Measurements from ENCODE around the gene EIPR1.

The EIPR1 gene

DNA sequence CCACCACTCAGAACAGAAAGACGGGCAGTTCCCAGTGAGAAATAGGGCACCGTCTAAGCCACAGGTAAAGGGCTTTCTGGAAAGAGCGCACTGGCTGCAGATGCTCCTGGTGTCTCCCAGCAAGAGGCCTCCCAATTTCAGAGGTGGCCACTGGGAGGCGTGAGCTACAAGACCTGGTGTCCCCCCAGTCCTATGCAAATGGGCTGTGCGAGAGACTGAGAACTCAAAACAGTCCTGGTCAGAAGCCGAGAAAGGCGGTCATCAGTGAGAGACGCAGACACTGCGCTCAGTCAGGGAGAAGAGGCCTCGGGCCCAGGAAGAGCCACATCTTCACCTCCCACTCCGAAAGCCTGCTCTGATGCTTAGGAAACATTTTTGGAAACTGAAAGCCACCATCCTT is 179.5 kb downstream of the EIPR1 start:
- no peak overlapping the region for H3K27ac ChIP-seq
- no peak for TF ChIP-seq ZFX (IDR thresholded peaks at IDR 0.05)
- TF ChIP-seq, protein P1, sequence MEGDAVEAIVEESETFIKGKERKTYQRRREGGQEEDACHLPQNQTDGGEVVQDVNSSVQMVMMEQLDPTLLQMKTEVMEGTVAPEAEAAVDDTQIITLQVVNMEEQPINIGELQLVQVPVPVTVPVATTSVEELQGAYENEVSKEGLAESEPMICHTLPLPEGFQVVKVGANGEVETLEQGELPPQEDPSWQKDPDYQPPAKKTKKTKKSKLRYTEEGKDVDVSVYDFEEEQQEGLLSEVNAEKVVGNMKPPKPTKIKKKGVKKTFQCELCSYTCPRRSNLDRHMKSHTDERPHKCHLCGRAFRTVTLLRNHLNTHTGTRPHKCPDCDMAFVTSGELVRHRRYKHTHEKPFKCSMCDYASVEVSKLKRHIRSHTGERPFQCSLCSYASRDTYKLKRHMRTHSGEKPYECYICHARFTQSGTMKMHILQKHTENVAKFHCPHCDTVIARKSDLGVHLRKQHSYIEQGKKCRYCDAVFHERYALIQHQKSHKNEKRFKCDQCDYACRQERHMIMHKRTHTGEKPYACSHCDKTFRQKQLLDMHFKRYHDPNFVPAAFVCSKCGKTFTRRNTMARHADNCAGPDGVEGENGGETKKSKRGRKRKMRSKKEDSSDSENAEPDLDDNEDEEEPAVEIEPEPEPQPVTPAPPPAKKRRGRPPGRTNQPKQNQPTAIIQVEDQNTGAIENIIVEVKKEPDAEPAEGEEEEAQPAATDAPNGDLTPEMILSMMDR (conservative IDR thresholded peaks at IDR 0.05): no peak

DNA sequence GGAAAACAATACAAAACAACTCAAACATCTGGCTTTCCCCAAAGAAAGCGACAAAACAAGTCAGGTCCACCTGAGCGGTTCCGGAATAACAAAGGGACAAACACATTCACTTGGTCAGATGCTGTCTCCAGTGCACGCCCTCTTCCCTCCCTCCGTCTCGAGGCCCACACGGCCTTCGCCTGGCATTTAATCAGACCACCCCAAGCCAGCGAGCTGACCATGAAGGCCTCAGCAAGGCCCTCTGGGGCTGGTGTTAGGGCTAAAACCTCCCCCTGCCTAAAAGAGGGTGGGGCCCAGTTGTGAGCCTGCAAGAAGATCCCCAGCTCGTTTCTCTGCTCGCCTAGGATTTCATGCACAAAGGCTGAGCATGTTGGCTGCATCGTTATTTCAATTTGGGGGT is 180.3 kb downstream of the EIPR1 start:
- no peak for TF ChIP-seq ZFX (IDR thresholded peaks at IDR 0.05)
- H3K27ac ChIP-seq: no peak overlapping the region

DNA sequence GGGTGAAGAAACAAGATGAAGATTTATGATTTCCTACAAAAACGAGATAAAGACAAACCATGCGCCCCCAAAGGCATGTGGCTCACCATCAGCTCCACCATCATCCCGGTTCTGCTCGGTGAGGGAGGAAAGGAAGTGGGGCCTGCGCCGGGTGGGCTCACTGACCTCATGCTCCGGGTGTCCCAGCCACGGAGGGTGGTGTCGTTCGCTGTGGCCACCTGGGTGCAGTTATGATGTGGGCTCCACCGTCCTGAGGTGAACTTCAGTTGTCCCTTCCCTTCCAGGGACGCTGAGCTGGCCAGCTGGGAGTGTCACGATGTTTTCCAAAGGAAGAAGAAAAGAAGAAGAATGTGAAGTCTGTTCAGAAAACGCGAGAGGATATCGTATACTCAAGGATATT is 180.9 kb downstream of the EIPR1 start:
- TF ChIP-seq, protein P1 (conservative IDR thresholded peaks at IDR 0.05): no peak
- no peak for TF ChIP-seq ZFX (IDR thresholded peaks at IDR 0.05)
- H3K27ac ChIP-seq: no peak overlapping the region

DNA sequence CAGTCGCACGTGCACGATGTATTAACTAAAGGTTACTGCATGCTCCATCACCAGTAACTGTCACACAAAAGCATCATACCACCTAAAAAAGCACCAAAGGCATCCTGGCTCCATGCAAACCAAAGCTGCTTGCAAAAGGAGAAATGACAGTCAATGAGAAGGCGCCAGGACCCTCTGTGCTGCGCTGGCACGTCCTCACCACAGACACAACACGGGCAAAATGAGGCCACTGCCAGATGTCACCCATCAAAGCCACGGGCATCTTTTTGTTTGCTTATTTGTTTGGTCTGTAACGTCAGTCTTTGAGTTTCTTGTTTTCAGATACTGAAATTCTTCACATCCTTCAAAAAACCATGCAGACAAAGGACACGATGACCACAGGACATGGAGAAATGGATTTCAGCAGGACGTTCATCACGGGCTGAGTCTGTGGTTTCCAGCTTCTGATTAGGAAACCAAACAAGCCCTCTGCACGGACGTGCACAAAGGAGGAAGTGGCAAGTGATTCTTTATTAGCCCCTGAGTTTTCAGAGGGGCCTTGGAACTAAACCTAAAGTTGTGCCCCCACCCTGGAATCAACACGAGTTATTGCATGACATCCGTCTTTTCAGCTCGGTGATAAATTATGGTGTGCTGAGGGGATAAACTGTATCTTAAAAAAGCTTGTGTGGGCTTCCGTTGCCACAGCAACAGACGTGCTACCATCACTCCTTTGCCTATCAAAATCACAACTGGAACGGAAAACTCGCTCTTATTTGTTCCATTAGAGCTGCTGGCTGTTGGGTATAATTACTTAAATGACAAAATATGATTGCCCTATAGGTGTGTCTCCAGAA is 181.8 kb downstream of the EIPR1 start:
- H3K27ac ChIP-seq: no peak overlapping the region
- TF ChIP-seq, protein P1 (conservative IDR thresholded peaks at IDR 0.05): no peak
- TF ChIP-seq ZFX (IDR thresholded peaks at IDR 0.05): no peak

DNA sequence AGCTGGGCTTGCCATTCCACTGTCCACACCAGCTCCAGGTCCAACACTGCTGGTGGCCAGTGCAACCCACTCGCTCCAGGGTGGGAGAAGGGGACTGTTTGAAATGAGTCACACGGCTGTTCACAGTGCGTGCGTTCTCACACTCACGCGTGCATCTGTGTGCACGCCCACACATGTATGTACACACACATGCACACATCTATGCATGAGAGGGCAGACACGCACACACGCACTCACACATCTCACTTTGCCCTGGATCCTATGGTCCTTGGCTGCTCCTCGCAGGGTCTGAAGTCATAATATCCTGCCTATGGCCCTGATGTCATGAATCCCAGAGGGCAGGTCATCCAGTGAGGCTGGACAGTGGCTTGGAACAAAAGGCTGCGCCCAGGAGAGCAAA is 182.8 kb downstream of the EIPR1 start:
- TF ChIP-seq, protein P1 (conservative IDR thresholded peaks at IDR 0.05): no peak
- no peak for TF ChIP-seq ZFX (IDR thresholded peaks at IDR 0.05)
- no peak overlapping the region for H3K27ac ChIP-seq

DNA sequence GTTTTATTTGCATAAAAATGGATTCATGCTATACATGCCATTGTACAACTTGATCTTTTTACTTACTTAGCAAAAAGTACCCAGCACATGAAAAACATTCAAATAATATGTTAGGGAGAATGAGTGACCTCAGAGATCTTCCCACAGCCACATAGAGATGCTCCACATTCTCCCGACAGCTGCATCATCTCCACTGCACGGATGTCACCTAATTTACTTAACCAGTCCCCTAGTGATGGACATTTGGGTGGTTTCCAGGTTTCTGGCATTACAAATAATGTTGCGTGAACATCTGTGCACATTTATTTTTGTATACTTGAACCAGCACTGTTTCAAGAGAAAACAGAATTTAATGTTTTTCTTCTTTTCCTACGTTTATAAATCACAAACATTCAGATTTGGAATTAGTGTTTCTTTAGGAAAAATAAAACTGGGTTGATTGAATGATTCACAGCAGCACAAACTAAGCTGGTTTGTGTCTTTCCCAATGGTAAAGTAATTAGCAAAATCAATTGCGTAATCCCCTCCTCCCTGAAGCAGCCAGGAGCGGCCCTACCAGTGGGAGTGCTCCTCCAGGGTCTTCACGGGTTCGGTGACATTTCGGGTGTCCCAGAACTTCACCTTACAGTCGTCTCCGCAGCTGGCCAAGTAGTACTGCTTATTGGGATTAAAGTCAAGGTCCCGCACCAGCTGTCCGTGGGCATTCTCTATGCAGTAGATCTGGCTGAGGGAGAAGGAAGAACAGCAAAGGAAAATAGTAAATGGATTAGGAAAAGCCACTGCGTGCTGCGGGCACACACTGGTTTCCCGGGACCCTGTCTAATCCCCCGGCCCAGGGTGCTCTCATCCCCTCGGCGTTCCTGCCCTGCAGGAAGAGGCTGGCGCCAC is 183.9 kb downstream of the EIPR1 start:
- no peak overlapping the region for H3K27ac ChIP-seq

DNA sequence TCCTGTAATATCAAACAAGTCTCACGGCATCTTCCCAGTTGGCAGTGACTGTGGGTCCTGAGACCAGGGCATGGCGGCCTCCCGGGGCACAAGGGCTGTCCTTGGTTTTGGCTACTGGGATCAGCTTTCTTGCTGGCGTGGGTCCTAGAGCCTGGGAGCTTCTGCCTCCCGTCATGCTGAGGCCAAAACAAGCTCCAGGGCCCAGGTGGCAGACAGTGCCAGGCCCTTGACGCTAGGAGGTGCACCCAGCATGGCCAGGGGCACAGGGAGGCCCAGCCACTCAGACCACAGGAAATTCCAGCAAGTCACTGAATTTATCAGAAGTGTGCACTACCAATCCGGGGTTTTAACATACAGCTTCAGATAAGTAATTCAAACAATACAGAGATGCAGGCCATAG is 184.7 kb downstream of the EIPR1 start:
- H3K27ac ChIP-seq: no peak overlapping the region
- TF ChIP-seq ZFX (IDR thresholded peaks at IDR 0.05): no peak
- TF ChIP-seq, protein P1 (conservative IDR thresholded peaks at IDR 0.05): no peak

More for the DNA sequence above, 183.9 kb downstream of the EIPR1 start:
- TF ChIP-seq ZFX (IDR thresholded peaks at IDR 0.05): no peak
- TF ChIP-seq, protein P1 (conservative IDR thresholded peaks at IDR 0.05): no peak
